K562 (cell line): ENCODE data around the gene RTL10. TPM values are rescaled to one million over a fixed set of nuclear protein-coding genes. Genes with fewer than 3 reads are reported as not detected.

Experiments
- CBFA2T2 ChIP-seq: fragments of 450-650 bp; conservative IDR thresholded peaks from 2 replicates; pipeline ENCODE4 v1.6.1; 2017; ENCODE audit warnings: mild to moderate bottlenecking
- CBX2 ChIP-seq: fragments of 200-600 bp; sonication (generic); IDR thresholded peaks from one replicate; pipeline ENCODE4 v1.6.1; 2012; ENCODE audit warnings: mild to moderate bottlenecking, low read length, inconsistent platforms; ENCODE audit not compliant: insufficient read depth, poor library complexity, severe bottlenecking
- CBX3 ChIP-seq, 2 experiments: IDR thresholded peaks; 1 replicate in 1 of 2; 2 replicates in 1 of 2; pipeline ENCODE4 v1.6.1; 2012; ENCODE audit warnings: inconsistent platforms in 2 of 2, low read length in 2 of 2, borderline replicate concordance in 1 of 2, control low read depth in 1 of 2
- CBX8 ChIP-seq: fragments of 200-600 bp; sonication (generic); IDR thresholded peaks from 2 replicates; pipeline ENCODE4 v1.6.1; 2012; ENCODE audit warnings: borderline replicate concordance, mixed run types, low read depth, mild to moderate bottlenecking, moderate library complexity, mixed read lengths, low read length, control low read depth, inconsistent platforms; ENCODE audit not compliant: poor library complexity, severe bottlenecking; ENCODE audit errors: extremely low read depth
- CTBP1 ChIP-seq: fragments of 450-650 bp; IDR thresholded peaks from 2 replicates; pipeline ENCODE4 v1.6.1; 2016; ENCODE audit warnings: borderline replicate concordance
- DIDO1 ChIP-seq: fragments of 450-650 bp; IDR thresholded peaks from 2 replicates; pipeline ENCODE4 v1.6.1; 2016; ENCODE audit warnings: low read depth, missing biosample characterization, missing genetic modification characterization
- EGR1 ChIP-seq: fragments of 450-650 bp; conservative IDR thresholded peaks from 2 replicates; pipeline ENCODE4 v1.6.1; 2017; ENCODE audit warnings: mild to moderate bottlenecking
- HLTF ChIP-seq: fragments of 450-650 bp; IDR thresholded peaks from 2 replicates; pipeline ENCODE4 v1.6.1; 2016
- IRF9 ChIP-seq: fragments of 450-650 bp; IDR thresholded peaks from 2 replicates; pipeline ENCODE4 v1.6.1; 2016; ENCODE audit warnings: missing biosample characterization, missing genetic modification characterization
- MYNN ChIP-seq, 2 experiments: sonication (generic); formaldehyde crosslinking in 1 of 2; IDR thresholded peaks; 2 replicates each; pipeline versions ENCODE4 v1.5.0 to v1.6.1; 2016 to 2020; ENCODE audit warnings: antibody characterized with exemption in 1 of 2, missing genetic modification reagents in 1 of 2
- NELFE ChIP-seq: IDR thresholded peaks from 2 replicates; pipeline ENCODE4 v1.6.1; 2011; ENCODE audit warnings: mild to moderate bottlenecking; ENCODE audit not compliant: insufficient read depth, insufficient read length
- NR2C1 ChIP-seq, 2 experiments: fragments of 450-650 bp; IDR thresholded peaks; 2 replicates each; pipeline ENCODE4 v1.6.1; 2017; ENCODE audit warnings: mild to moderate bottlenecking in 2 of 2, antibody characterized with exemption in 1 of 2, inconsistent platforms in 1 of 2, missing compliant biosample characterization in 1 of 2, missing genetic modification characterization in 1 of 2
- POLR2AphosphoS2 ChIP-seq: IDR thresholded peaks from 2 replicates; pipeline ENCODE4 v1.6.1; 2012; ENCODE audit warnings: low read length, improper control_type of control experiment
- SIX5 ChIP-seq, 2 experiments: IDR thresholded peaks; 2 replicates each; pipeline ENCODE4 v1.6.1; 2011; ENCODE audit warnings: low read length in 2 of 2, borderline replicate concordance in 1 of 2, low read depth in 1 of 2, mild to moderate bottlenecking in 1 of 2, moderate library complexity in 1 of 2; ENCODE audit not compliant: insufficient read depth in 1 of 2
- TEAD4 ChIP-seq, 2 experiments: sonication (generic) in 1 of 2; formaldehyde crosslinking in 1 of 2; IDR thresholded peaks; 2 replicates each; pipeline versions ENCODE4 v1.6.1 to v1.8.0; 2012 to 2022; ENCODE audit warnings: borderline replicate concordance in 1 of 2, inconsistent platforms in 1 of 2, low read length in 1 of 2, mild to moderate bottlenecking in 1 of 2, missing genetic modification reagents in 1 of 2
- ZNF57 ChIP-seq: fragments of 450-650 bp; formaldehyde crosslinking; IDR thresholded peaks from 2 replicates; pipeline ENCODE4 v1.4.0; 2020; ENCODE audit warnings: mild to moderate bottlenecking, moderate library complexity
- ZNF75A ChIP-seq: fragments of 450-650 bp; formaldehyde crosslinking; IDR thresholded peaks from 2 replicates; pipeline ENCODE4 v1.4.0; 2020; ENCODE audit warnings: mild to moderate bottlenecking
- ZNF77 ChIP-seq: fragments of 250-450 bp; sonication (Bioruptor Pico); IDR thresholded peaks from 2 replicates; pipeline ENCODE4 v1.5.0; 2020
- ZNF830 ChIP-seq: fragments of 250-450 bp; sonication (Bioruptor Pico); IDR thresholded peaks from 2 replicates; pipeline ENCODE4 v1.5.0; 2021; ENCODE audit warnings: mild to moderate bottlenecking
- polyA plus RNA-seq, 8 experiments: library from polyadenylated mRNA; depleted of rRNA in 4 of 8; stranded (reverse) in 5 of 8; unstranded in 3 of 8; fragments of >200 nt; fragmentation: Nextera tagmentation in 2 of 8; fragmentation: Illumina TruSeq in 1 of 8; extraction: Ambion mirVana in 2 of 8; extraction: Trizol in 1 of 8; gene quantifications; 2 replicates each; pipeline versions ENCODE4 v1.2.1 to v1.2.3, GENCODE V29; 2011 to 2014; ENCODE audit warnings: inconsistent platforms in 1 of 8, missing spikeins in 1 of 8
- total RNA-seq, 7 experiments: library from RNA; depleted of rRNA in 6 of 7; stranded (reverse); fragments of >200 nt in 6 of 7; fragmentation: Illumina TruSeq in 2 of 7; extraction: Trizol in 2 of 7; gene quantifications; 2 replicates each; pipeline versions ENCODE4 v1.2.1 to v1.2.3, GENCODE V29; 2011 to 2021; ENCODE audit warnings: low replicate concordance in 1 of 7
- TF ChIP-seq, protein P1 (sequence below), 3 experiments: fragments of 200-800 bp in 1 of 3; fragments of 250-450 bp in 1 of 3; fragments of 450-650 bp in 1 of 3; sonication (Bioruptor Pico) in 1 of 3; sonication (Bioruptor generic) in 1 of 3; formaldehyde crosslinking in 1 of 3; IDR thresholded peaks; 2 replicates each; pipeline versions ENCODE4 v1.6.1 to v1.8.0; 2016 to 2022; ENCODE audit warnings: mild to moderate bottlenecking in 2 of 3, missing genetic modification characterization in 2 of 3, missing compliant biosample characterization in 1 of 3, moderate library complexity in 1 of 3
- TF ChIP-seq, protein P2 (sequence below): sonication (generic); formaldehyde crosslinking; IDR thresholded peaks from 2 replicates; pipeline ENCODE4 v1.8.0; 2022; ENCODE audit warnings: mild to moderate bottlenecking, missing genetic modification reagents

Gene RTL10
- total and polyA plus RNA-seq, 9 of the 15 experiments (the other 6 are each of a cell fraction or from before 2014, with no cell fraction given): 19.8 to 75.5 (median 32.5) TPM

DNA sequence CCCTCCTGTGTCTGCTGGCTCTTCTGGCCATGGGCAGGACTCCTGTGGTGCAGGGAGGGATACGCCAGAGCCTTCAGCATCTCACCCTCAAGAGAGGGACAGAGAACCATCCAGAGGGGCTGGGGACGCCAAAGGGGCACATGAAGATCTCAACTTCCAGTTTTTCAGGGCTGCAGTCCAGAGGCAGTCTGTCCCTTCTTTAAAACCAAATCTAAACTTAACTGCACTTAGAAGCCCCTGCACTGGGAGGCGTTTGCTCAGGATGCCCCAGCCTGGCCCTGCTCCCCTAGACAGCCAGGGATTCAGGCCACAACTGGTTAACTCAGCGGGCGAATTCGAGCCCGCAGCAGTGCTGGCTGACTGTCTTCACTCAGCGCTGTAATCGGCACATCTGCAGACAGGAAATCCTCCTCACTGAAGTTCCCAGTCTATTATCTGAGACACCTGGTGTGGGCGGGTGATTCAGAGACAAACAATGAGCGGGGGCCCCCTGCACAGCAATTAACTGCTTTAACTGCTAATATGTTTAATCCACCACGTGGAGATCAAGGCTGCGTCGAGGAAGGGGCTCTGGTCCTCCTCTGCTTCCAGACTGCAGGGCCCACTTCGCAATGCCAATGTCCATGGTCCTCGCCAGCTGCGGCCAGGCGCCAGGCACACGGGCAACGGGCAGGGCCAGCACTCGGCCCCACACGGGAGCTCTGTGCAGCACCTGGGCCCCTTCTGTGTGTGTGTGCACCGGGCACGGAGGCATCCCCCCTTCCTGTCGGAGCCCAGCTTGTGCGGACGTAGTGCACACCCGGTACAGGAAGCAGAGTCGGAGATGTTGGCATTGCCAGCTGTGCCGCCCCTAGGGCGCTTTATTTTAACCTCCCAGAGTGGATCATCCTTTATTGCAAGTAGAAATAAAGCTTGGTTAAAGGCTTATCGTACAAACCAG lies 36.9 kb upstream of the RTL10 start (continued):
- TF ChIP-seq, protein P1, sequence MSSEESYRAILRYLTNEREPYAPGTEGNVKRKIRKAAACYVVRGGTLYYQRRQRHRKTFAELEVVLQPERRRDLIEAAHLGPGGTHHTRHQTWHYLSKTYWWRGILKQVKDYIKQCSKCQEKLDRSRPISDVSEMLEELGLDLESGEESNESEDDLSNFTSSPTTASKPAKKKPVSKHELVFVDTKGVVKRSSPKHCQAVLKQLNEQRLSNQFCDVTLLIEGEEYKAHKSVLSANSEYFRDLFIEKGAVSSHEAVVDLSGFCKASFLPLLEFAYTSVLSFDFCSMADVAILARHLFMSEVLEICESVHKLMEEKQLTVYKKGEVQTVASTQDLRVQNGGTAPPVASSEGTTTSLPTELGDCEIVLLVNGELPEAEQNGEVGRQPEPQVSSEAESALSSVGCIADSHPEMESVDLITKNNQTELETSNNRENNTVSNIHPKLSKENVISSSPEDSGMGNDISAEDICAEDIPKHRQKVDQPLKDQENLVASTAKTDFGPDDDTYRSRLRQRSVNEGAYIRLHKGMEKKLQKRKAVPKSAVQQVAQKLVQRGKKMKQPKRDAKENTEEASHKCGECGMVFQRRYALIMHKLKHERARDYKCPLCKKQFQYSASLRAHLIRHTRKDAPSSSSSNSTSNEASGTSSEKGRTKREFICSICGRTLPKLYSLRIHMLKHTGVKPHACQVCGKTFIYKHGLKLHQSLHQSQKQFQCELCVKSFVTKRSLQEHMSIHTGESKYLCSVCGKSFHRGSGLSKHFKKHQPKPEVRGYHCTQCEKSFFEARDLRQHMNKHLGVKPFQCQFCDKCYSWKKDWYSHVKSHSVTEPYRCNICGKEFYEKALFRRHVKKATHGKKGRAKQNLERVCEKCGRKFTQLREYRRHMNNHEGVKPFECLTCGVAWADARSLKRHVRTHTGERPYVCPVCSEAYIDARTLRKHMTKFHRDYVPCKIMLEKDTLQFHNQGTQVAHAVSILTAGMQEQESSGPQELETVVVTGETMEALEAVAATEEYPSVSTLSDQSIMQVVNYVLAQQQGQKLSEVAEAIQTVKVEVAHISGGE (CRISPR knock-in tag; IDR thresholded peaks at IDR 0.05): peak in 2 of 3 experiments; percentile 36 to 76; a peak in 2 of 6 replicates
- no peak for TF ChIP-seq NELFE
- 0 out of 2 replicates have a peak, but pooled peaks have one; percentile 71 for TF ChIP-seq HLTF
- TF ChIP-seq CTBP1: peak; percentile 99
- no peak for TF ChIP-seq IRF9 (tag)
- TF ChIP-seq SIX5 (IDR thresholded peaks at IDR 0.05; ENCODE audit: borderline replicate concordance in 1 of 2, insufficient read depth in 1 of 2, low read depth in 1 of 2, low read length in 2 of 2): no peak
- peak; percentile 63 to 78 for TF ChIP-seq CBX3 (IDR thresholded peaks at IDR 0.05; ENCODE audit: borderline replicate concordance in 1 of 2, low read length in 2 of 2)
- no peak for TF ChIP-seq CBX8
- peak; percentile 97 for TF ChIP-seq CBFA2T2
- peak; percentile 97 for TF ChIP-seq TEAD4 (IDR thresholded peaks at IDR 0.05; ENCODE audit: low read length)
- no peak for TF ChIP-seq TEAD4 (CRISPR knock-in tag; IDR thresholded peaks at IDR 0.05; ENCODE audit: borderline replicate concordance)
- peak; percentile 91 for TF ChIP-seq MYNN (IDR thresholded peaks at IDR 0.05)
- TF ChIP-seq MYNN (CRISPR knock-in tag; IDR thresholded peaks at IDR 0.05): no peak
- TF ChIP-seq POLR2AphosphoS2: no peak
- 0 out of 2 replicates have a peak, but pooled peaks have one; percentile 37 for TF ChIP-seq ZNF57 (CRISPR knock-in tag)
- no peak for TF ChIP-seq ZNF75A (CRISPR knock-in tag)
- TF ChIP-seq NR2C1 (IDR thresholded peaks at IDR 0.05): no peak
- TF ChIP-seq NR2C1 (tag; IDR thresholded peaks at IDR 0.05): peak; percentile 43; the same call in 1 of the 2 replicates
- peak; percentile 94; the same call in 1 of the 2 replicates for TF ChIP-seq ZNF830 (CRISPR knock-in tag)
- TF ChIP-seq, protein P2, sequence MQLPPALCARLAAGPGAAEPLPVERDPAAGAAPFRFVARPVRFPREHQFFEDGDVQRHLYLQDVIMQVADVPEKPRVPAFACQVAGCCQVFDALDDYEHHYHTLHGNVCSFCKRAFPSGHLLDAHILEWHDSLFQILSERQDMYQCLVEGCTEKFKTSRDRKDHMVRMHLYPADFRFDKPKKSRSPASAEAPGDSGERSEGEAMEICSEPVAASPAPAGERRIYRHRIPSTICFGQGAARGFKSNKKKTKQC (CRISPR knock-in tag): no peak
- no peak for TF ChIP-seq ZNF77 (CRISPR knock-in tag)
- TF ChIP-seq DIDO1 (tag): no peak
- no peak for TF ChIP-seq CBX2
- peak; percentile 100 for TF ChIP-seq EGR1
